ENCODE data around the gene DOCK2. TPM values are rescaled to one million over a fixed set of nuclear protein-coding genes. Genes with fewer than 3 reads are reported as not detected.

Gene DOCK2
- polyA plus RNA-seq, 3 donors = 57.5 to 178 (median 115) TPM

GRCh38 chr5:169828385-169828784, 191.3 kb downstream of the DOCK2 start:
- intact Hi-C loops (cut with micrococcal nuclease) = no loop called here
- H3K9me3 ChIP-seq (replicated peaks in 1 of 2; ENCODE audit: control insufficient read depth in 1 of 2, insufficient read depth in 1 of 2, low read length in 2 of 2) = no peaks in the 10 kb centered on the region
- Mint-ChIP-seq H3K9me3 (no peaks in the 10 kb centered on the region), H3K36me3 (peaks cover 44 to 58% of the 10 kb centered on the region in 2 donors), H3K4me3 (no peak overlapping the region), H3K27me3 (ENCODE audit: low read depth in 3 of 3) (no peaks in the 10 kb centered on the region), H3K27ac (peak overlapping the region in 5 of 7 donors; percentile 12 to 85 (median 20)), H3K4me1 (peaks cover 25% of the 10 kb centered on the region)
- H3K27ac ChIP-seq (ENCODE audit: low read depth in 1 of 2, low read length in 2 of 2) = peak overlapping the region in 1 of 2 donors; percentile 44
- WGBS (ENCODE audit: insufficient coverage) = 83% methylated on average over 3 of the region's 4 CpGs
- peaks cover 77% of the 10 kb centered on the region for H4K20me1 ChIP-seq (ENCODE audit: insufficient read depth, low read length)
- no peak overlapping the region for H3K9ac ChIP-seq (ENCODE audit: insufficient read depth, low read length, poor library complexity, severe bottlenecking)
- TF ChIP-seq CTCF (IDR thresholded peaks at IDR 0.05) = no peak
- peak in 1 of 3 donors; percentile 65 for DNase-seq
- no peaks in the 10 kb centered on the region for H3K27me3 ChIP-seq (ENCODE audit: control insufficient read depth in 2 of 2, insufficient read depth in 2 of 2, low read length in 2 of 2)
- H3K36me3 ChIP-seq (replicated peaks in 1 of 2; ENCODE audit: control insufficient read depth in 1 of 2, insufficient read depth in 2 of 2, low read length in 2 of 2) = peaks cover 7 to 73% of the 10 kb centered on the region in 2 donors
- no peak overlapping the region for H3K4me3 ChIP-seq (replicated peaks in 1 of 3; ENCODE audit: low read depth in 2 of 3, low read length in 3 of 3)
- no peak overlapping the region for H3K4me2 ChIP-seq (replicated peaks; ENCODE audit: extremely low read depth, low read length, poor library complexity, severe bottlenecking)
- peaks cover 17% of the 10 kb centered on the region for H3K79me2 ChIP-seq (ENCODE audit: insufficient read depth, low read length)
- no peak overlapping the region for H2AFZ ChIP-seq (ENCODE audit: insufficient read depth, low read depth, low read length, poor library complexity, severe bottlenecking)
- H3K4me1 ChIP-seq (ENCODE audit: control insufficient read depth in 1 of 2, insufficient read depth in 2 of 2, low read length in 2 of 2) = peaks cover 9 to 23% of the 10 kb centered on the region in 2 donors

DNA sequence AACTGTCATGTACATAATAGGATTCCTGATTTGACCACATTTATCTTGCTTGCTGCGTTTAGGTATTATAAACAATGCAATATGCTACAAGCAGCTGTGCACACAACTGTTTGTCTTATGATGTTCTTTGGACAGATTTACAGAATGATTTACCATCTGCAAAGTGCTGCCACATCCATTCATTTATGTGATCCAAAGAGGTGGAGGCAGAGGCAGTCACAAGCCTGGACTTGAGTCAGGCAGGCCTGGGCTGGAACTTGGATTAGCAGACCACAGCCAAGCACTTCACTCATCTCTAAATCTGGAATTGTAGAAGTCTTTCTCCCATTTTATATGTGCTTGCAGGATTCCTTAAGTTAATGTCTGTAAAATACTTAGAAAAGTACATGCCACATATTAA, 194.3 kb downstream of the DOCK2 start:
- no peak overlapping the region for H3K9ac ChIP-seq (ENCODE audit: insufficient read depth, low read length, poor library complexity, severe bottlenecking)
- no peaks in the 10 kb centered on the region for H3K9me3 ChIP-seq (replicated peaks in 1 of 2; ENCODE audit: control insufficient read depth in 1 of 2, insufficient read depth in 1 of 2, low read length in 2 of 2)
- Mint-ChIP-seq H3K4me3 (no peak overlapping the region), H3K27me3 (ENCODE audit: low read depth in 3 of 3) (no peaks in the 10 kb centered on the region), H3K9me3 (no peaks in the 10 kb centered on the region), H3K27ac (peak overlapping the region in 3 of 7 donors; percentile 10 to 88 (median 82)), H3K36me3 (peaks cover 46 to 65% of the 10 kb centered on the region in 2 donors), H3K4me1 (peaks cover 34% of the 10 kb centered on the region)
- H3K79me2 ChIP-seq (ENCODE audit: insufficient read depth, low read length) = peaks cover 24% of the 10 kb centered on the region
- no peak for TF ChIP-seq CTCF (IDR thresholded peaks at IDR 0.05)
- WGBS (ENCODE audit: insufficient coverage) = no CpG with 5 or more reads among the region's 1 CpG
- H3K4me2 ChIP-seq (replicated peaks; ENCODE audit: extremely low read depth, low read length, poor library complexity, severe bottlenecking) = no peak overlapping the region
- peaks cover 9 to 70% of the 10 kb centered on the region in 2 donors for H3K36me3 ChIP-seq (replicated peaks in 1 of 2; ENCODE audit: control insufficient read depth in 1 of 2, insufficient read depth in 2 of 2, low read length in 2 of 2)
- no peak overlapping the region for H3K4me3 ChIP-seq (replicated peaks in 1 of 3; ENCODE audit: low read depth in 2 of 3, low read length in 3 of 3)
- intact Hi-C loops (cut with micrococcal nuclease) = no loop called here
- DNase-seq = no peak
- H4K20me1 ChIP-seq (ENCODE audit: insufficient read depth, low read length) = peaks cover 92% of the 10 kb centered on the region
- no peaks in the 10 kb centered on the region for H3K27me3 ChIP-seq (ENCODE audit: control insufficient read depth in 2 of 2, insufficient read depth in 2 of 2, low read length in 2 of 2)
- no peak overlapping the region for H2AFZ ChIP-seq (ENCODE audit: insufficient read depth, low read depth, low read length, poor library complexity, severe bottlenecking)
- H3K27ac ChIP-seq (ENCODE audit: low read depth in 1 of 2, low read length in 2 of 2) = peak overlapping the region in 1 of 2 donors; percentile 71
- H3K4me1 ChIP-seq (ENCODE audit: control insufficient read depth in 1 of 2, insufficient read depth in 2 of 2, low read length in 2 of 2) = peaks cover 15 to 29% of the 10 kb centered on the region in 2 donors

All from CD14-positive monocyte (primary cell).